Lower lobe of right lung (tissue), 2 donors: ENCODE measurements around the gene ROS1. TPM values are rescaled to one million over a fixed set of nuclear protein-coding genes. Genes with fewer than 3 reads are reported as not detected.

Experiments
- ATAC-seq, 2 donors: fragments of 200-7000 bp; cut with Tn5 transposase; one replicate each; pipeline ENCODE4 v1.9.1; 2020 to 2022; ENCODE audit warnings: mild to moderate bottlenecking in 2 of 2, moderate library complexity in 2 of 2
- DNase-seq: peaks from one replicate; pipeline ENCODE4 v3.0.0-alpha.2; 2020
- H3K27ac ChIP-seq: fragments of 200-600 bp; one replicate; pipeline ENCODE4 v1.8.0; 2022
- H3K27me3 ChIP-seq: fragments of 200-600 bp; one replicate; pipeline ENCODE4 v1.8.0; 2022; ENCODE audit warnings: low read depth
- H3K36me3 ChIP-seq: fragments of 200-600 bp; one replicate; pipeline ENCODE4 v1.8.0; 2022; ENCODE audit warnings: mild to moderate bottlenecking
- H3K4me1 ChIP-seq: fragments of 200-600 bp; one replicate; pipeline ENCODE4 v1.8.0; 2022
- H3K4me3 ChIP-seq: fragments of 200-600 bp; one replicate; pipeline ENCODE4 v1.8.0; 2022; ENCODE audit warnings: mild to moderate bottlenecking
- H3K9me3 ChIP-seq: fragments of 200-600 bp; one replicate; pipeline ENCODE4 v1.8.0; 2022
- intact Hi-C: fragments of 100-400 bp; cut with DNase I; formaldehyde crosslinking; loops from one replicate; pipeline ENCODE4 v1.11.0; 2022
- total RNA-seq: library from RNA; stranded (reverse); fragmentation: NEBNext Ultra II Directional; extraction: Animal tissue kit (Norgen Biotek cat#: 25700); gene quantifications from one replicate; pipeline ENCODE4 v1.2.1, GENCODE V29; 2021
- TF ChIP-seq, protein P1 (sequence below): fragments of 200-600 bp; IDR thresholded peaks from one replicate; pipeline ENCODE4 v1.8.0; 2022; ENCODE audit warnings: antibody characterized with exemption, mild to moderate bottlenecking
- donor health status: DM: no; HTN: yes; CAD: no; lungs with severe emphysema.

ROS1 gene
- total RNA-seq, 1 donor from 2014 or later = 151 TPM

DNA sequence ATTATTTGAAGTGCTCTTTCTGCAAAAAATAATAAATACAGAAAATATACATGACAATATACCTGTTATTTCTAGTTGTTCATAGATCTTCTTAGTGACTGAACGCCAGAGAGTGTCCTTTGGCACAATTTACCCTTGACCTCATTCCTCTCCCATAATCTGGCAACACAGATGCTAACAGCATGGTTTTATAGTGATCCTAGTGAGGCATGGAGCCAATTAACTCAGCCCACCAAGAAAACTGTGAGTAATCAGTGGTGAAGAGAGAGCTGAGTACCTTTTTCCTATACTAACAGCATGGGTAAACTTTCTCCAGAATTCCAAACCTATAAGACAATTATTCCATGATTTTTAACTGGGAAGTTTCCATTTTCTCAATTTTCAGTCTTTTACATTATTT lies 99.3 kb downstream of the ROS1 start:
- Histone ChIP-seq H3K27me3 (no peaks in the 10 kb centered on the region), H3K27ac (no peak overlapping the region), H3K4me3 (no peak overlapping the region), H3K4me1 (no peaks in the 10 kb centered on the region), H3K9me3 (no peaks in the 10 kb centered on the region), H3K36me3 (peaks cover 5% of the 10 kb centered on the region)
- TF ChIP-seq, protein P1, sequence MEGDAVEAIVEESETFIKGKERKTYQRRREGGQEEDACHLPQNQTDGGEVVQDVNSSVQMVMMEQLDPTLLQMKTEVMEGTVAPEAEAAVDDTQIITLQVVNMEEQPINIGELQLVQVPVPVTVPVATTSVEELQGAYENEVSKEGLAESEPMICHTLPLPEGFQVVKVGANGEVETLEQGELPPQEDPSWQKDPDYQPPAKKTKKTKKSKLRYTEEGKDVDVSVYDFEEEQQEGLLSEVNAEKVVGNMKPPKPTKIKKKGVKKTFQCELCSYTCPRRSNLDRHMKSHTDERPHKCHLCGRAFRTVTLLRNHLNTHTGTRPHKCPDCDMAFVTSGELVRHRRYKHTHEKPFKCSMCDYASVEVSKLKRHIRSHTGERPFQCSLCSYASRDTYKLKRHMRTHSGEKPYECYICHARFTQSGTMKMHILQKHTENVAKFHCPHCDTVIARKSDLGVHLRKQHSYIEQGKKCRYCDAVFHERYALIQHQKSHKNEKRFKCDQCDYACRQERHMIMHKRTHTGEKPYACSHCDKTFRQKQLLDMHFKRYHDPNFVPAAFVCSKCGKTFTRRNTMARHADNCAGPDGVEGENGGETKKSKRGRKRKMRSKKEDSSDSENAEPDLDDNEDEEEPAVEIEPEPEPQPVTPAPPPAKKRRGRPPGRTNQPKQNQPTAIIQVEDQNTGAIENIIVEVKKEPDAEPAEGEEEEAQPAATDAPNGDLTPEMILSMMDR = no peak
- no peak for ATAC-seq
- no peak for DNase-seq
- intact Hi-C loops = no loop called here

DNA sequence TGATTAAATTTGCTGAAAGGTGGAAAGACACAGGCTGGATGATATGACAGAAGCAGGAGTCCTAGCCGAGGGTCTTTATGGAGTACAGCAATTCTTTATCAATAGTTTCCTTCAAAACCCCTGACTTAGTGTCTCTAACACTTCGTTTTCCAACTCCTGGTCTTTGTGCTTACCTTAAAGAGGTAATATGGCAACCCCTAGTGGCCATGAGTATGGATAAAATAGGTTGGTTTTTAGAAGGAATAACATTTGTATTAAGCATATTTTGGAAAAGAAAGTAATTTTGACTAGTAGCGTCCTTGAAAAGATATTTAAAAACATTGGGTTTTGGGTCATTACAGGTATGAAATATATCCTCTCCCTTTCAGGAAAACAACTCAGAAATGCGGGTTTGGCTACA lies 108.5 kb downstream of the ROS1 start:
- Histone ChIP-seq H3K27ac (no peak overlapping the region), H3K27me3 (no peaks in the 10 kb centered on the region), H3K9me3 (no peaks in the 10 kb centered on the region), H3K36me3 (peaks cover 9% of the 10 kb centered on the region), H3K4me1 (no peaks in the 10 kb centered on the region), H3K4me3 (no peak overlapping the region)
- no peak for DNase-seq
- TF ChIP-seq, protein P1 = no peak
- no peak for ATAC-seq
- intact Hi-C loops = no loop called here

DNA sequence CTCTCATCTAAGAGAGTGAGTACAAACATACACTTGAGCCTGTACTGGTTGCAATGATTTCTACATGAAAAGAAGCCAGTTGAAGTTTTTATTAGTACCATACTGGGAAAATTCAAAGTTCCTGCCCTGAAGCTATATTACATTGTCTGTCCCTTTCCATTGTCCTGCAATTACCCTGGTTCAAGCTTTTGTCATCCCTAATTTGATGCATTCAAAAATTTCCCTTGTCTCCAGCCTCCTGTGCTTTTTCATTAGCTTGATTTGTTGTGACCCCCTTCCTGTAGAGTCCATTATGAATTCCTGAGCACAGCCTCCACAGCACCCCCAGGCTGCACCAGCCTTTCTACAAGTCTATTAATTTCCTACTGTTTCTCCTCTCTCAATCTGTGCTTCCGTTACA lies 114.0 kb downstream of the ROS1 start:
- intact Hi-C loops = no loop called here
- no peak overlapping the region for H3K27ac ChIP-seq
- no peak overlapping the region for H3K4me3 ChIP-seq
- H3K36me3 ChIP-seq = peaks cover 9% of the 10 kb centered on the region
- DNase-seq (no peak), ATAC-seq (no peak)
- no peaks in the 10 kb centered on the region for H3K27me3 ChIP-seq
- no peaks in the 10 kb centered on the region for H3K9me3 ChIP-seq
- no peaks in the 10 kb centered on the region for H3K4me1 ChIP-seq
- TF ChIP-seq, protein P1 = no peak

DNA sequence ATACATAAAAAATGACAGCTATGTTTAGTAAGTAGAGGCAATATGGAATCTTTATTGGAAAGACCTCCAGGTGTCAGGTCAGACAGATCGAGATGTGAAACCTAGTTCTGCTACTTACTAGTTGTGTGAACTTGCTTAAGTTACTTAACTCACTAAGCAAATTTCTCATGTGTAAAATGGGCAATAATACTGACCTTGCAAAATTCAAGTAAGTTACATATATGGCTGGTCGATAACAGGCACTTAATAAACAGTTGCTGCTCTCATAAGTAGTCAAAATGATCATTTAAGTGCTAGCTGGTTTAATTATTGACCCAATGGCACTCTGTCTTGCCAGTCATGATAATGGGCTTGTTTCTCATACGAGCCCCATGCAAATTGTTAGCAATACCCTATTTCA lies 114.4 kb downstream of the ROS1 start:
- H3K27ac ChIP-seq = no peak overlapping the region
- H3K36me3 ChIP-seq = peaks cover 5% of the 10 kb centered on the region
- H3K4me1 ChIP-seq = no peaks in the 10 kb centered on the region
- no peaks in the 10 kb centered on the region for H3K9me3 ChIP-seq
- DNase-seq (no peak), ATAC-seq (no peak)
- no peak overlapping the region for H3K4me3 ChIP-seq
- intact Hi-C loops = no loop called here
- H3K27me3 ChIP-seq = no peaks in the 10 kb centered on the region
- TF ChIP-seq, protein P1 = no peak

DNA sequence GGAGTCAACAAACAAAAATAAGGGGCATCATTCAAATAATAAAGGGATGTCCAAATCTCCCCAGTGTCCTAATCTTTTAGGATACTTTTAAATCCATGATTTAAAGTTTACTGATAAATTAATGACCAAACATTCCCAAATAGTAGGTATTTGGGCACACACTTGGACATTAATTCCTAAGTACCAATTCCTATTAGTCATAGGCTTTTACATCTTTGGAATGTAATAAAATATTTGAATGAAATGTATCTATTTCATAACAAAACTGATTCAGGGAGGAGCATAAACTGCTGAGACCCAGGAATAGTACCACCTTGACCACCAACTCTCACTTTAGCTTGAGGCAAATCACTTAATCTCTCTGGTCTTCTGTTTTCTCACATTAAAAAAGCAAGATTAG lies 116.1 kb downstream of the ROS1 start:
- Histone ChIP-seq H3K9me3 (no peaks in the 10 kb centered on the region), H3K4me3 (no peak overlapping the region), H3K27me3 (no peaks in the 10 kb centered on the region), H3K36me3 (peaks cover 4% of the 10 kb centered on the region), H3K27ac (no peak overlapping the region), H3K4me1 (no peaks in the 10 kb centered on the region)
- no peak for ATAC-seq
- no peak for DNase-seq
- TF ChIP-seq, protein P1 = no peak
- intact Hi-C loops = no loop called here

DNA sequence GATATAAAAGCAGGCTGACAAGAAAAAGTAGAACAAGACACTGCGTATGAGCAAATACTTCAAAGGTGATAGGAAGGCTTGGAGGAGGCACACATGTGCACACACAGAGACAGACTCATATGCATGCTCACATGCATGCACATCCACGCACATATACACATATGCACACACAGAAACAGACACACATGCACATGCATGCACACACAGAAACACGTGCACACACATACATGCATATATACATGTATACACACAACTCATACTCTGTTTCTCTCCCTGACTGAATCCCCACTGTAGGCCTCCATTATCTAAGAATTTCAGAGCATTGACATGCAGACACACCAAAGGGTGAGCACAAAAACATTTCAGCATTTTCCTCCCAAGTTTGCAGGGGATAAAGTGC lies 116.7 kb downstream of the ROS1 start:
- Histone ChIP-seq H3K4me3 (no peak overlapping the region), H3K27ac (no peak overlapping the region), H3K27me3 (no peaks in the 10 kb centered on the region), H3K9me3 (no peaks in the 10 kb centered on the region), H3K4me1 (no peaks in the 10 kb centered on the region), H3K36me3 (peaks cover 4% of the 10 kb centered on the region)
- no peak for ATAC-seq
- DNase-seq = no peak
- intact Hi-C loops = no loop called here
- TF ChIP-seq, protein P1 = no peak
